Loucy (cell line): Measurements from ENCODE around the gene FITM2.

ENCODE experiments used
- H2AFZ ChIP-seq: fragments of 200-600 bp; sonication (generic); 2 replicates; pipeline ENCODE4 v1.6.0; 2016; ENCODE audit warnings: antibody characterized with exemption, mild to moderate bottlenecking, low read length, moderate library complexity
- H3F3A ChIP-seq: fragments of 200-600 bp; 2 replicates; pipeline ENCODE4 v1.6.0; 2016; ENCODE audit warnings: antibody characterized with exemption, low read depth, mild to moderate bottlenecking
- H3K27me3 ChIP-seq: fragments of 200-600 bp; sonication (generic); 2 replicates; pipeline ENCODE4 v1.6.1; 2014; ENCODE audit warnings: low read length, mild to moderate bottlenecking; ENCODE audit not compliant: insufficient read depth, poor library complexity, severe bottlenecking
- H3K36me3 ChIP-seq: fragments of 200-600 bp; sonication (generic); 2 replicates; pipeline ENCODE4 v1.6.1; 2016; ENCODE audit warnings: low read length; ENCODE audit not compliant: insufficient read depth
- H3K4me1 ChIP-seq: fragments of 200-600 bp; sonication (generic); 2 replicates; pipeline ENCODE4 v1.5.1; 2014; ENCODE audit warnings: low read length, mild to moderate bottlenecking; ENCODE audit not compliant: insufficient read depth, poor library complexity, severe bottlenecking
- H3K4me2 ChIP-seq: fragments of 200-600 bp; sonication (generic); 2 replicates; pipeline ENCODE4 v1.6.0; 2014; ENCODE audit warnings: antibody characterized with exemption, low read length, low read depth, mild to moderate bottlenecking; ENCODE audit not compliant: poor library complexity, severe bottlenecking
- H3K4me3 ChIP-seq: fragments of 200-600 bp; sonication (generic); 2 replicates; pipeline ENCODE4 v1.5.1; 2014; ENCODE audit warnings: low read length, mild to moderate bottlenecking, mixed read lengths; ENCODE audit not compliant: poor library complexity, severe bottlenecking
- H3K79me2 ChIP-seq: fragments of 200-600 bp; sonication (generic); 2 replicates; pipeline ENCODE4 v1.6.1; 2014; ENCODE audit warnings: low read length; ENCODE audit not compliant: insufficient read depth
- H3K9ac ChIP-seq: fragments of 200-600 bp; sonication (generic); 2 replicates; pipeline ENCODE4 v1.6.0; 2014; ENCODE audit warnings: mild to moderate bottlenecking, low read depth, low read length, moderate library complexity; ENCODE audit not compliant: poor library complexity, severe bottlenecking
- H3K9me2 ChIP-seq: fragments of 200-600 bp; sonication (generic); replicated peaks from 2 replicates; pipeline ENCODE4 v1.6.1; 2016; ENCODE audit warnings: low read depth, low read length, mixed read lengths
- H3K9me3 ChIP-seq: fragments of 200-600 bp; sonication (generic); 2 replicates; pipeline ENCODE4 v1.6.1; 2014; ENCODE audit warnings: mild to moderate bottlenecking, antibody characterized with exemption, low read length, low read depth; ENCODE audit not compliant: insufficient read depth
- H4K20me1 ChIP-seq: fragments of 200-600 bp; sonication (generic); 2 replicates; pipeline ENCODE4 v1.6.0; 2014; ENCODE audit warnings: antibody characterized with exemption, low read length, mild to moderate bottlenecking; ENCODE audit not compliant: insufficient read depth, poor library complexity, severe bottlenecking
- EZH2phosphoT487 ChIP-seq: fragments of 200-600 bp; IDR thresholded peaks from 2 replicates; pipeline ENCODE4 v1.6.1; 2018; ENCODE audit warnings: antibody characterized with exemption, mild to moderate bottlenecking, moderate library complexity, borderline replicate concordance
- TF ChIP-seq, protein P1 (sequence below): fragments of 200-600 bp; sonication (generic); conservative IDR thresholded peaks from 2 replicates; pipeline ENCODE4 v1.5.1; 2014; ENCODE audit warnings: mild to moderate bottlenecking, antibody characterized with exemption, low read length

The FITM2 gene

GRCh38 chr20:44326391-44327159 lies 15.6 kb upstream of the FITM2 start:
- H3K79me2 ChIP-seq = no peaks in the 10 kb centered on the region
- H4K20me1 ChIP-seq = no peaks in the 10 kb centered on the region
- H2AFZ ChIP-seq = no peak overlapping the region
- no peaks in the 10 kb centered on the region for H3K27me3 ChIP-seq
- H3K4me2 ChIP-seq = no peak overlapping the region
- H3K4me3 ChIP-seq = no peak overlapping the region
- H3K9me2 ChIP-seq = no peaks in the 10 kb centered on the region
- H3F3A ChIP-seq = no peaks in the 10 kb centered on the region
- H3K36me3 ChIP-seq = no peaks in the 10 kb centered on the region
- TF ChIP-seq, protein P1, sequence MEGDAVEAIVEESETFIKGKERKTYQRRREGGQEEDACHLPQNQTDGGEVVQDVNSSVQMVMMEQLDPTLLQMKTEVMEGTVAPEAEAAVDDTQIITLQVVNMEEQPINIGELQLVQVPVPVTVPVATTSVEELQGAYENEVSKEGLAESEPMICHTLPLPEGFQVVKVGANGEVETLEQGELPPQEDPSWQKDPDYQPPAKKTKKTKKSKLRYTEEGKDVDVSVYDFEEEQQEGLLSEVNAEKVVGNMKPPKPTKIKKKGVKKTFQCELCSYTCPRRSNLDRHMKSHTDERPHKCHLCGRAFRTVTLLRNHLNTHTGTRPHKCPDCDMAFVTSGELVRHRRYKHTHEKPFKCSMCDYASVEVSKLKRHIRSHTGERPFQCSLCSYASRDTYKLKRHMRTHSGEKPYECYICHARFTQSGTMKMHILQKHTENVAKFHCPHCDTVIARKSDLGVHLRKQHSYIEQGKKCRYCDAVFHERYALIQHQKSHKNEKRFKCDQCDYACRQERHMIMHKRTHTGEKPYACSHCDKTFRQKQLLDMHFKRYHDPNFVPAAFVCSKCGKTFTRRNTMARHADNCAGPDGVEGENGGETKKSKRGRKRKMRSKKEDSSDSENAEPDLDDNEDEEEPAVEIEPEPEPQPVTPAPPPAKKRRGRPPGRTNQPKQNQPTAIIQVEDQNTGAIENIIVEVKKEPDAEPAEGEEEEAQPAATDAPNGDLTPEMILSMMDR = no peak
- no peak for TF ChIP-seq EZH2phosphoT487
- H3K4me1 ChIP-seq = no peaks in the 10 kb centered on the region
- no peaks in the 10 kb centered on the region for H3K9me3 ChIP-seq
- H3K9ac ChIP-seq = no peak overlapping the region

DNA sequence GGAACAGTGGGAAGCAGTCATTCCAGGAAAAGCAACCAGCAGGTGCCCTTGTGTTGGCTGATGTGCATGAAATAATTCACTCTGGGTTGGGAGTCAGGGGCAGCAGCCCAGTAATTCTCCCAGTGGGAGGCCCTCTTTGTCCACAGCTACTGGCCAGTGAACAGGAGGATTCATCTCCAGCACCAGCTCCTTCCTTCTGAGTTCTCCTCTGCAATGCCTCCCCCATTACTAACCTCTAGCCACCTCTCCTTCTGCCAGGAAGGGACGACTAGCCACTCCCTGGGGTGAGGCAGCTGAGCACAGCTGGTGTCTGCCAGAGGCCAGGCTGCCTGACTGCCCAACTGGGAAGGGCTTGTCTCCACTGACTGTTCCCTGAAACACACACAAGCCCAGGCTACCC lies 13.3 kb upstream of the FITM2 start:
- H3K27me3 ChIP-seq = no peaks in the 10 kb centered on the region
- H3K9ac ChIP-seq = no peak overlapping the region
- H3F3A ChIP-seq = no peaks in the 10 kb centered on the region
- H3K79me2 ChIP-seq = no peaks in the 10 kb centered on the region
- H3K36me3 ChIP-seq = no peaks in the 10 kb centered on the region
- H4K20me1 ChIP-seq = no peaks in the 10 kb centered on the region
- H3K9me3 ChIP-seq = no peaks in the 10 kb centered on the region
- no peak overlapping the region for H3K4me3 ChIP-seq
- no peak overlapping the region for H2AFZ ChIP-seq
- no peak overlapping the region for H3K4me2 ChIP-seq
- no peaks in the 10 kb centered on the region for H3K4me1 ChIP-seq
- H3K9me2 ChIP-seq = no peaks in the 10 kb centered on the region
- no peak for TF ChIP-seq EZH2phosphoT487
- TF ChIP-seq, protein P1 = no peak

GRCh38 chr20:44319839-44320422 lies 8.9 kb upstream of the FITM2 start:
- no peaks in the 10 kb centered on the region for H3K79me2 ChIP-seq
- no peaks in the 10 kb centered on the region for H3K9me3 ChIP-seq
- H3K36me3 ChIP-seq = no peaks in the 10 kb centered on the region
- H3K4me2 ChIP-seq = no peak overlapping the region
- no peaks in the 10 kb centered on the region for H3K4me1 ChIP-seq
- no peaks in the 10 kb centered on the region for H3K27me3 ChIP-seq
- H3K9ac ChIP-seq = no peak overlapping the region
- no peak for TF ChIP-seq EZH2phosphoT487
- TF ChIP-seq, protein P1 = no peak
- no peak overlapping the region for H2AFZ ChIP-seq
- H3F3A ChIP-seq = no peaks in the 10 kb centered on the region
- H3K9me2 ChIP-seq = no peaks in the 10 kb centered on the region
- H3K4me3 ChIP-seq = no peak overlapping the region
- no peaks in the 10 kb centered on the region for H4K20me1 ChIP-seq
